ENCODE measurements around the gene PPP5C.
A peak's percentile ranks its signal among the peaks of the same experiment; 100 is the strongest.
"Not testable (repeated sequence)": the region's sequence is repeated elsewhere in the genome, so short reads cannot be mapped to it uniquely, and the experiment has no call there.

PPP5C gene

GRCh38 chr19:46388311-46389095, 41.6 kb downstream of the PPP5C start:
- no peak for DNase-seq

- DNase-seq: no peak
These were observed 43.4 kb downstream of the PPP5C start for GRCh38 chr19:46390121-46390858.

- no peak for DNase-seq
These were observed 44.0 kb downstream of the PPP5C start for GRCh38 chr19:46390866-46391265.

- no peak for DNase-seq
These were observed 44.7 kb downstream of the PPP5C start for GRCh38 chr19:46391296-46392251.

GRCh38 chr19:46392252-46392801, 45.4 kb downstream of the PPP5C start:
- DNase-seq: no peak

- no peak for DNase-seq
These were observed 46.0 kb downstream of the PPP5C start for GRCh38 chr19:46392837-46393236.

- DNase-seq: no peak
These were observed 46.8 kb downstream of the PPP5C start for GRCh38 chr19:46393456-46394401.

GRCh38 chr19:46394402-46394797, 47.5 kb downstream of the PPP5C start:
- peak; percentile 11 for DNase-seq

- not testable (repeated sequence) for DNase-seq
These were observed 51.1 kb downstream of the PPP5C start for GRCh38 chr19:46397801-46398479.

GRCh38 chr19:46402725-46403124, 55.8 kb downstream of the PPP5C start:
- DNase-seq: no peak

GRCh38 chr19:46404055-46404752, 57.3 kb downstream of the PPP5C start:
- DNase-seq: no peak

- DNase-seq: peak; percentile 34
These were observed 58.0 kb downstream of the PPP5C start for GRCh38 chr19:46404753-46405468.

GRCh38 chr19:46406976-46407375, 60.1 kb downstream of the PPP5C start:
- no peak for DNase-seq

- no peak for DNase-seq
These were observed 61.2 kb downstream of the PPP5C start for GRCh38 chr19:46407856-46408663.

- DNase-seq: no peak
These were observed 61.8 kb downstream of the PPP5C start for GRCh38 chr19:46408664-46409039.

GRCh38 chr19:46409191-46409590, 62.3 kb downstream of the PPP5C start:
- DNase-seq: no peak

- no peak for DNase-seq
These were observed 63.6 kb downstream of the PPP5C start for GRCh38 chr19:46410205-46411087.

Data from hematopoietic multipotent progenitor cell treated with erythropoietin and hydrocortisone succinate and interleukin-3 and kit ligand, for 8 days (in vitro differentiated cells).